Lung (tissue), 12 donors: ENCODE data around the gene ELOVL6. TPM values are rescaled to one million over a fixed set of nuclear protein-coding genes. Genes with fewer than 3 reads are reported as not detected.
"Not testable (repeated sequence)": the region's sequence is repeated elsewhere in the genome, so short reads cannot be mapped to it uniquely, and the experiment has no call there.

Source experiments
- ATAC-seq: fragments of 200-7000 bp; cut with Tn5 transposase; one replicate; pipeline ENCODE4 v1.9.1; 2020; ENCODE audit warnings: moderate number of reproducible peaks; ENCODE audit not compliant: insufficient read depth, low FRiP score
- DNase-seq, 3 donors: peaks; one replicate each; pipeline ENCODE4 v3.0.0-alpha.2; 2013 to 2017
- H3K27ac ChIP-seq, 2 donors: one replicate each; pipeline ENCODE4 v1.5.1; 2013; ENCODE audit warnings: mild to moderate bottlenecking in 2 of 2, moderate library complexity in 2 of 2, control low read depth in 1 of 2, inconsistent platforms in 1 of 2, low read depth in 1 of 2, low read length in 1 of 2
- H3K27me3 ChIP-seq, 3 donors: one replicate each; pipeline ENCODE4 v1.5.1; 2013; ENCODE audit warnings: low read length in 2 of 3; ENCODE audit not compliant: control insufficient read depth in 3 of 3, insufficient read depth in 3 of 3
- H3K36me3 ChIP-seq, 4 donors: one replicate each; pipeline ENCODE4 v1.5.1; 2013; ENCODE audit warnings: low read length in 4 of 4, mild to moderate bottlenecking in 1 of 4, moderate library complexity in 1 of 4; ENCODE audit not compliant: control insufficient read depth in 4 of 4, insufficient read depth in 4 of 4
- H3K4me1 ChIP-seq, 5 donors: one replicate each; pipeline ENCODE4 v1.5.1; 2013; ENCODE audit warnings: low read length in 5 of 5, mild to moderate bottlenecking in 2 of 5, moderate library complexity in 1 of 5; ENCODE audit not compliant: control insufficient read depth in 5 of 5, insufficient read depth in 5 of 5
- H3K4me3 ChIP-seq: one replicate; pipeline ENCODE4 v1.5.1; 2013; ENCODE audit warnings: mild to moderate bottlenecking, control low read depth, moderate library complexity
- H3K9ac ChIP-seq, 2 donors: one replicate each; pipeline ENCODE4 v1.5.1; 2013; ENCODE audit warnings: low read length in 2 of 2, control low read depth in 1 of 2; ENCODE audit not compliant: insufficient read depth in 1 of 2
- H3K9me3 ChIP-seq, 4 donors: one replicate each; pipeline ENCODE4 v1.5.1; 2013; ENCODE audit warnings: low read length in 3 of 4, mild to moderate bottlenecking in 1 of 4, moderate library complexity in 1 of 4; ENCODE audit not compliant: control insufficient read depth in 4 of 4, insufficient read depth in 3 of 4
- CTCF ChIP-seq: IDR thresholded peaks from 2 replicates; pipeline ENCODE4 v1.5.1; 2012; ENCODE audit warnings: mild to moderate bottlenecking; ENCODE audit errors: control extremely low read depth, extremely low read depth
- WGBS, 2 donors: extraction: QIAGEN DNeasy Blood & Tissue Kit; methylation state at CpG; one replicate each; pipeline ENCODE4 v1.1.7; 2013; 5-methylcytosine and 5-hydroxymethylcytosine counted together
- polyA plus RNA-seq, 2 donors: library from polyadenylated mRNA; stranded (reverse); fragments of 200-250 nt; gene quantifications; one replicate each; pipeline ENCODE4 v1.2.1, GENCODE V29; 2013
- total RNA-seq, 2 donors: library from RNA; depleted of rRNA in 1 of 2; stranded (reverse); fragments of >200 nt in 1 of 2; gene quantifications; one replicate each; pipeline ENCODE4 v1.2.1, GENCODE V29; 2014 to 2021
- donor health status: control.
- donor health status: control.
- donor health status: Bipolar disorder and iron deficiency.
- donor health status: healthy.
- donor health status: DM: yes; HTN: yes; CAD: no.

Gene ELOVL6
- total and polyA plus RNA-seq, 4 donors = 5.5 to 21.1 (median 12.7) TPM

- no peak overlapping the region for H3K27ac ChIP-seq
- no peak for DNase-seq
- WGBS, 2 donors = 6 to 43% methylated on average over 1 of the region's 1 CpG
- H3K27me3 ChIP-seq = no peaks in the 10 kb centered on the region
- no peak overlapping the region for H3K4me3 ChIP-seq
- no peak for ATAC-seq
- H3K36me3 ChIP-seq = no peaks in the 10 kb centered on the region
- H3K4me1 ChIP-seq = peaks cover 0 to 11% (median 0%) of the 10 kb centered on the region in 5 donors
- H3K9me3 ChIP-seq = peaks cover 0 to 1% (median 0%) of the 10 kb centered on the region in 4 donors
- no peak overlapping the region for H3K9ac ChIP-seq
- no peak for TF ChIP-seq CTCF
Observed at GRCh38 chr4:110041735-110042134, 156.7 kb downstream of the ELOVL6 start.

- H3K4me1 ChIP-seq, H3K4me3 ChIP-seq, H3K9ac ChIP-seq, ATAC-seq, H3K27me3 ChIP-seq, H3K9me3 ChIP-seq, H3K36me3 ChIP-seq, H3K27ac ChIP-seq, DNase-seq: not testable (repeated sequence)
- 95 to 97% methylated on average over 11 of the region's 11 CpGs for WGBS, 2 donors
Observed at GRCh38 chr4:110039164-110039563, 159.3 kb downstream of the ELOVL6 start.

- H3K4me3 ChIP-seq = no peak overlapping the region
- no peak for ATAC-seq
- H3K9me3 ChIP-seq = peaks cover 0 to 2% (median 0%) of the 10 kb centered on the region in 4 donors
- no peaks in the 10 kb centered on the region for H3K4me1 ChIP-seq
- no peak for DNase-seq
- H3K36me3 ChIP-seq = no peaks in the 10 kb centered on the region
- no peak for TF ChIP-seq CTCF
- H3K27me3 ChIP-seq = no peaks in the 10 kb centered on the region
- no peak overlapping the region for H3K9ac ChIP-seq
- H3K27ac ChIP-seq = no peak overlapping the region
- 25 to 55% methylated on average over 3 of the region's 3 CpGs for WGBS, 2 donors
Observed at GRCh38 chr4:110034026-110034393, 164.4 kb downstream of the ELOVL6 start.

- Histone ChIP-seq H3K36me3 (no peaks in the 10 kb centered on the region), H3K9me3 (peaks cover 0 to 2% (median 0%) of the 10 kb centered on the region in 4 donors), H3K9ac (no peak overlapping the region), H3K4me3 (no peak overlapping the region), H3K4me1 (no peaks in the 10 kb centered on the region), H3K27ac (no peak overlapping the region), H3K27me3 (no peaks in the 10 kb centered on the region)
- WGBS, 2 donors = 28 to 63% methylated on average over 8 of the region's 8 CpGs
- TF ChIP-seq CTCF = no peak
- ATAC-seq = no peak
- no peak for DNase-seq
Observed at GRCh38 chr4:110033355-110034025, 164.9 kb downstream of the ELOVL6 start.
